HTR-8/SVneo (cell line): ENCODE measurements around the gene GGTLC2.
"Not testable (repeated sequence)": the region's sequence is repeated elsewhere in the genome, so short reads cannot be mapped to it uniquely, and the experiment has no call there.

Experiments used
- DNase-seq: peaks from one replicate; pipeline ENCODE4 v3.0.0; 2011; ENCODE audit warnings: low spot score, mixed read lengths; ENCODE audit not compliant: insufficient read length
- FAIRE-seq: peaks from 2 replicates; lab custom pipeline; 2011; peaks lifted over from hg19 to GRCh38; lab: Jason Lieb, UNC

The GGTLC2 gene

DNA sequence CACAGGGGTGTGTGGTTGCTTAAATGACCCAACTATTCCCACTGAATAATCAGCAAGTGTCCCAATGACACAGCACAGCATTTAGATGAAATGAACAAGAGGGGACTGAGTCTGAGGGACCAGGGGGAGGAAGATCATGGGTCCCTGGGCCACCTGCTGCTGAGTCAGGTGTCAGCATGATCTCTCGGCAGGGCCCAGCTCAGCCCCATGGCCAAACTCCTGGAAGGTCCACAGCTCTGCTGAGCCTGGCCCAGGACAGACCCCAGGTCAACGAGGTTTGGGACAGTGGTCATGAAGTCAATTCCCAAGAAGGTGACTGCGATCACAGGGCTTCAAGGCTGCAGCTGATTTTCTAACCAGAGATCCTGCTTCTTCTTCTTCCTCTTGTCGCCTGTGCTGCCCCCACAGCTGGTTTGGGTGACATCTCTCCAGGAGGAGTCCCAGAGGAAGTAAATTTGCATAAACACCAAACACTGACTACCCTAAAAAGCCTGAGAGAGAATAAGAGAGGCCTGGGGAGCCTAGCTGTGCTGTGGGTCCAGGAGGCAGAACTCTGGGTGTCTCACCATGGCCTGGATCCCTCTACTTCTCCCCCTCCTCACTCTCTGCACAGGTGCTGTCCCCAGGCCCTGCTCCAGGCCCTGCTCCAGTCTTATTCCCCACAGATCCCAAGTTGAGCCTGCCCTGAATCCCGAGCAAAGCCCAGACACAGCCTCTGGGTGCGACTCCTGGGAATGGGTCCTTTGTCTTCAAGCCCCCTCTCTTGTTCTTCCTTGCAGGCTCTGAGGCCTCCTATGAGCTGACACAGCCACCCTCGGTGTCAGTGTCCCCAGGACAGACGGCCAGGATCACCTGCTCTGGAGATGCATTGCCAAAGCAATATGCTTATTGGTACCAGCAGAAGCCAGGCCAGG lies 42.0 kb downstream of the GGTLC2 start:
- not testable (repeated sequence) for FAIRE-seq

DNA sequence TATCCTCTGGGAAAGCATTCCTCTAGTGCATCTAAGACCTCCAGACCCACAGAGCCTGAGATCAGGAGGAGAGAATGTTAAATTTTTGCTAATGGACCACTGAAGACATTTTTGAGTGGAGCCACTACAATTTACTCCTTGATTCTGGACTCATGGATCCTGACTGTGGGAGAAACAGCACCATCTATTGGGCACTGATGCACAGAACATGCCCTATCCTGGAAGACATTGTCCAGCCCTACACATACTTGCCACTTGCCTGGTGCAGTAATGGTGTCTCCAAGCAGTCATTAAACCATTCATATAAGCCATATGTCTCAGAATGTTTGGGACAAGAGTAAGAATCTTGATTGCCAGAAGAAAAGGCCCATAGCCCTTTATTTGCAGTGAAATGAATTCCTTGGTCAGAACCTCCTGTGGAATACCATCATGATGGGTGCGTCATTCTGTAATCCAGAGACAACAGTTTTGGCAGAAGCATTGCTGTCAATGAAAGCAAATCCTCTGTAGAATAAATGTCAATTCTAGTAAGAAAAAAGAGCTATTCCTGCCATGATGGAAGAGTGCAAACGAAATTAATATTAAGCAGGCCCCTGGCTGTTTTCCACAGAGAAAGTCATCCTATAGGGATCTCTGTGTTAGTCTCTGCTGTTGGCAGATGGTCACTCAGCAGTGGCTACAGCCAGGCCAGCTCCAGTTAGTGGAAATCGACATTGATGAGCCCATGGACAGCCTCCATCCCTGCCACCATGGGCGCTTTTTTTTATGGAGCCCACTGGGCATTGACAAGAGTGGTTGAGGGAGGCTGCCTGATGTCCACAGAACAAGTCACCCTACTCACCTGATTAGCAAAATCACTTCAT lies 43.5 kb downstream of the GGTLC2 start:
- DNase-seq (no peak), FAIRE-seq (no peak)

More for the DNA sequence above, 42.0 kb downstream of the GGTLC2 start:
- DNase-seq, result not testable (repeated sequence)

DNA sequence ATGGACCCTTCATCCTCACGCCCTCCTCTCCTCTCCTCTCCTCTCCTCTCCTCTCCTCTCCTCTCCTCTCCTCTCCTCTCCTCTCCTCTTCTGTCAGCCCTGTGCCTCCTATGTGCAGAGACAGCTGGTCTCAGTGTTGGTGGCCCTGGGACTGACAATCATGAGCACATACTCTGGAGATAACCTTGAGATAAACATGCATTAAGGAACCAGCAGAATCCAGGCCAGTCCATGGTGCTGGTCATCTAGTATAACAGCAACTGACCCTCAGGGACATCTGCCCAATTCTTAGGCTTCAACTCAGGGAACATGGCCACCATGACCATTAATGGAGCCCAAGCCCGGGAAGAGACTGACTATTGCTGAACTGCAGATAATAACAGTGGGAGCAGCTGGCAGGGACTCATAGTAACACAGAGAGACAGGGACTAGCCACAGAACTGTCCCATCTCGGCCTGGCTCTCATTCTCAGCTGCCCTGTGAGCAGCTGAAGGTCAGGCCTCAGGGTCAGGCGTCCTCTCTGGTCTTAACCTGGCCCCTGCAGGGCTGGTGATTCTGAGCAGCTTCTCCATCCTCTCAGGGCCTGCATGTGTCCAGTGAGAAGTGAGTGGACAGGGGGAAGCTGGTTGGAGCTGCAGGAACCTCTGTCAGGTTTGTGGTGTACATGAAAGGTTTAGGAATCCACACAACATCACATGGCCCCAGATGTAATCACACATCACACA lies 45.4 kb downstream of the GGTLC2 start:
- FAIRE-seq, result no peak
- no peak for DNase-seq

DNA sequence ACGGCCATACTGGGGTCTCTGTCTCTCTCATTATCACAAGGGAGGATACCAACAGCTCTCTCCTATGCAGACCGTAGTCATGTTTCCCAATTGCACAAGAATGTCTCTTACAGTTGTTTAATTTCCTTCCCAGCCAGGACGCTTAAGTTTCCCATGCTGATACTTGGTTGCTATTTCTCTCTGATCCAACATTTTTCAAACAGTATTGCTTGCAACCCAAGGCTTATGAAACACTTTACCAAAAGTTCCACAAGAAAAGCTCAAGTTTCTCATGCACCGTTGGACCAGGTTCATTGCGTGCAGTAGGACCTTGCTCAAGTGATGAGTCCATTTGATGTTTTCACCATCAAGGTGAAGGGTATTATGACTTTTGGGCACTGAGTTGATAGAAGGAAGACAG lies 46.6 kb downstream of the GGTLC2 start:
- DNase-seq (no peak), FAIRE-seq (no peak)

DNA sequence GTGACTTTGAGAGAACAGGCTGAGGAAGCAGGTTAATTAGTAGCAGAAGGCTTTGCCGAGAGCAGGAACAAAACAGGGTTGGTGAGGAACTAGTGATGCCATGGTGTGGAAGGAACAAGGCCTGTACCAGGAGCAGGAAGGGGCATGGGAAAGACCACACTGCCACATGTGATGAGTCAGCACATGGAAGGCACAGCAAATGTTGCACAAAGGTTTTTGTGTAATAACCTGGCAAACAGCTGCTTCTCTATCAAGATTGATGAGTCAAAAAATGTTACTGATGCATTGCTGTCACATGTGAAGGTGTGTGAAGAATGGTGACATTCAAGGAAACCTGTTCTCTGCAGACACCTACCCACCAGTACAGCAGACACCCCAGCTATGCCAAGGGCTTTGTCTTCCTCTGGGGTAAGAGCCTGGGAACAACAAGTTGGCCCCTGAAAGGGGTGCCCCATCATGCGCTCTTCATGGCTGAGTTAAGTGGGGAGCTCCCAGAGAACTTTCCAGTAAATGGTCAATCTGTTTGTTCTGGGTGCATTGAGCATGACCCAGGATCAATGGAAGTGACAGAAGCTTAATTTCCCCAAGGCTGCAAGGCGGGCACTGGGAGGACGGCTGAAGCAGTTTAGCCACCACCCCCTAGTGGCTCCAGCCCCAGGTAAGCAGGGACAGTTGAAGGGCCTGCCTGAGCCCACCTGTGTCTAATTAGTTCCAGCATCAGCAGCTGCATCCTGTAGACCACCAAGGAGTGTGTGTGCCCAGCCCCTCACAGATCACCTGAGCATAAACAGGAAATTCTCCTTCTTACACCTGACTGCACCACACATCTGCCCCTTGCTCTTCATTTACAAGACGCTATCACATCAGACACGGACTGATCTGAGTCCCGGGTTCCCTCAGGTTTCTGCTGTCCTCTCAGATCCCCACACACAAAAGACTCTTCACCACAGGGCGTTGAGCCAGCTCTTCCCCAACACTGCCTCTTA lies 47.6 kb downstream of the GGTLC2 start:
- DNase-seq (no peak), FAIRE-seq (no peak)

DNA sequence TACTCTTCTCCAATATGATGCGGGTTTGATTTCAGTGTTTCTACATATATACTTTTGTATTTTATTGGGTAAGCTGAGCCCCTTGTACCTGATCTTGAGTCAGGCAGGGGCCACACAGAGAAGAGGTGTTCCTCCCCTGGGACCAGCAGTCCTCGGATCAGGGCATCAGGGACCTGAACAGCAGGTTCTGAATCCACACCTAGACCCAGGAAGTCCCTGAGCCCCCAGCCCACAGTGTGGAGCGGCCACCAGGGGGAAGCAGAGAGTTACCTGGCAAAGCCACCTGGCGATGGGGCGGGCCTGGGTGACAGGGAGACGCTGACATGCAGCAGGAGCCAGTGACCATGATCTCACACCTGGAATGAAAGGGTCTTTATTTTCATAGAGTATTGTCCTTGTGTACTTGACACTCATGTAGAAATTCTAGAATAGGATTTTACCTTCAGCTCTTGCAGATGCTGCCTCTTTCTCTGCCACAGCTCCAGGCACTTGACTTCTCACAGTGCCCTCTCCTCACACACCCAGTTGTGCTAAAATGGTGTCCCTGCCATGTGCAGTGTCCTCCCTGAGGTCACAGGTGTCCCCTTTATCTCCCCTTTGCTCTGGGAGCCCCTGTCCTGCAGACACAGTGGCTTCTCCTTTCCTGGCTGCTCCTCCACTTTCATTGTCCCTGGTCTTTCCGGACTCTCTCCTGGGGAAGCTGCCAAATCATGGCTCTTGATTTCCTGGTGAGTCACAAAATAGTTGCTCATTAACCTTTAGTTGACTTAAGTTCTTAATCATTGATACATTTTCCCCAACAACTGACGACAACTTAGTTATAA lies 48.5 kb downstream of the GGTLC2 start:
- DNase-seq (no peak), FAIRE-seq (no peak)

DNA sequence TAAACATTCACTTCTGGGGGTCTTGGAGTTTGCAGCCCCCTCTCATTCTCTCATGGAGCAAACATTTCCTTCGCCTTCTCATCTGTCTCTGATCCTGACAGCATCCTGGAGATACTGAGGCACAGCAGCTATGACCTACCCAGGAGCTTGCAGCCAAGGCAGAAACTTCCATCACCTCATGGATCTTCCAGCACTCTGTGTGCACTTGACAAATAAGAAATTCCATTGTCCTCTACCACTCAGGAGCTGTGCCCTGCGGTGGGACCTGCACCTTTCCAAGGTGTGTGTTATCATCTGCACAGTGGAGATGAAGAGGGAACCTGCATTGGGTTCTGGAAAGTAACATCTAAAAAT lies 49.1 kb downstream of the GGTLC2 start:
- DNase-seq (no peak), FAIRE-seq (no peak)

DNA sequence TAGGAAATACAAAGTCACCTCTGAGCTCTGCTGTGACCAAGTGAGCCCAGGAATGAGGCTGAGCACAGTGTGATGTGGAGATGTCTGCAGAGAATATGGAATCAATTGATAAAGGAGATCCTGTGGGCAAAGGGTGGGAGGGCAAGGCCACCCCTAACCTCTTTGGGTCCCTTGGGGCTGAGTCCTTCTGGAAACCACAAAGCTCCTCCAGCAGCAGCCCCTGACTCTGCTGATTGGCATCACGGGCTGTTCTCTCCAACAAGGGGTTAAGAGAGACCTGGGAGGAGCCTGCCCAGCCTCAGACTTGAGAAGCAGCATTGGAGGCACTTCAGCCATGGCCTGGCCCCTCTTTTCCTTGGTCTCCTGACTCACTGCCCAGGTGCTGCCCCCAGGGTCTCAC lies 49.7 kb downstream of the GGTLC2 start:
- FAIRE-seq (no peak), DNase-seq (no peak)

DNA sequence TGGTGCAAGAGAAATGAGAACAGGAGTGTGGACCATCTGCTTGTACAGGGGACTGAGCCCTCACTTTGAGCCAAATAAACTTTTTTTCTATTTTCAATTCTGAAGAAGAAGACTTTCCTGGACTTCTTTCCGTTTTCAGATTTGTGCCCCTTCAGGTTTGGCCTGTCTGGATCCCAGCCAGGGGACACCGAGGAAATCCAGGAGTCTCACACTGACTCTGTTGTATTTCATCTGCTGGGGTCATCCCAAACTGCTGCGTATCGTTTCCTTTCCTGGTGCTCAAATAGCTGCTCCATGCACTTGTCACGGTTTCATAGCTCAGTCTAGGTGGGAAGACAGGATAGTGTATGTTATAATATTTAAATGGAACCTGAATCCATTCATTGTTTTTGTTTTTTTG lies 51.7 kb downstream of the GGTLC2 start:
- FAIRE-seq (no peak), DNase-seq (no peak)
